WTC11 (cell line): ENCODE data around the gene BBOX1.

Experiments used
- NFYB ChIP-seq: sonication (generic); formaldehyde crosslinking; conservative IDR thresholded peaks from 2 replicates; pipeline ENCODE4 v1.8.0; 2022; ENCODE audit warnings: low read depth, missing genetic modification reagents
- NR1H2 ChIP-seq: sonication (generic); formaldehyde crosslinking; IDR thresholded peaks from 2 replicates; pipeline ENCODE4 v1.9.0; 2021; ENCODE audit warnings: mild to moderate bottlenecking, moderate library complexity, missing genetic modification reagents
- SMAD3 ChIP-seq: sonication (generic); formaldehyde crosslinking; IDR thresholded peaks from 2 replicates; pipeline ENCODE4 v1.8.0; 2022; ENCODE audit warnings: missing genetic modification reagents, mild to moderate bottlenecking, borderline replicate concordance
- TF ChIP-seq, protein P1 (sequence below): fragments of 200-600 bp; IDR thresholded peaks from 2 replicates; pipeline ENCODE4 v1.8.0; 2022; ENCODE audit warnings: antibody characterized with exemption
- TF ChIP-seq, protein P2 (sequence below): sonication (generic); formaldehyde crosslinking; IDR thresholded peaks from 2 replicates; pipeline ENCODE4 v1.8.0; 2022; ENCODE audit warnings: mild to moderate bottlenecking, missing genetic modification reagents
- TF ChIP-seq, protein P3 (sequence below): sonication (generic); formaldehyde crosslinking; IDR thresholded peaks from 2 replicates; pipeline ENCODE4 v1.8.0; 2022; ENCODE audit warnings: missing genetic modification reagents

DNA sequence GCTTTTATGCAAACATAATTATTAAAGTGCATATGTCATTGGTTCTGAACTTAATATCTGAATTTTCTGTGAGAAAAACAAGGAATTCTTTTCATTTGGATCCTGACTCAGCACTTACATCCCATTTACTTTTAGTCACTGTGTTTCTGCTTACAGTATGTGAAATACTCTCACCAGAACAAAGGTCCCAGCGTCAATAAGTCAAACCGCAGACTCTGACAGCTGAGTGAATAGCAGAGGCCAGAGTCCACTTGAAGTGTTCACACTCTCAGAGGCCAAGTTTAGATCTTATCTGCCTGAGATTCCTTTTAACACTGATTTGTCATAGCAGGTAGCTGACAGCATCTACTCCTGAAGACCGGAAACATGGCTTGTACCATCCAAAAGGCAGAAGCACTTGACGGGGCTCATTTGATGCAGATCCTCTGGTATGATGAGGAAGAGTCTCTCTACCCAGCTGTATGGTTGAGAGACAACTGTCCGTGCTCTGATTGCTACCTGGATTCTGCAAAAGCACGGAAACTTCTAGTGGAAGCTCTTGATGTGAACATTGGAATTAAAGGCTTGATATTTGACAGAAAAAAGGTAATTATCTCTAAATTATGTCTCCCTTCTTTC is 14.6 kb downstream of the BBOX1 start:
- TF ChIP-seq, protein P1, sequence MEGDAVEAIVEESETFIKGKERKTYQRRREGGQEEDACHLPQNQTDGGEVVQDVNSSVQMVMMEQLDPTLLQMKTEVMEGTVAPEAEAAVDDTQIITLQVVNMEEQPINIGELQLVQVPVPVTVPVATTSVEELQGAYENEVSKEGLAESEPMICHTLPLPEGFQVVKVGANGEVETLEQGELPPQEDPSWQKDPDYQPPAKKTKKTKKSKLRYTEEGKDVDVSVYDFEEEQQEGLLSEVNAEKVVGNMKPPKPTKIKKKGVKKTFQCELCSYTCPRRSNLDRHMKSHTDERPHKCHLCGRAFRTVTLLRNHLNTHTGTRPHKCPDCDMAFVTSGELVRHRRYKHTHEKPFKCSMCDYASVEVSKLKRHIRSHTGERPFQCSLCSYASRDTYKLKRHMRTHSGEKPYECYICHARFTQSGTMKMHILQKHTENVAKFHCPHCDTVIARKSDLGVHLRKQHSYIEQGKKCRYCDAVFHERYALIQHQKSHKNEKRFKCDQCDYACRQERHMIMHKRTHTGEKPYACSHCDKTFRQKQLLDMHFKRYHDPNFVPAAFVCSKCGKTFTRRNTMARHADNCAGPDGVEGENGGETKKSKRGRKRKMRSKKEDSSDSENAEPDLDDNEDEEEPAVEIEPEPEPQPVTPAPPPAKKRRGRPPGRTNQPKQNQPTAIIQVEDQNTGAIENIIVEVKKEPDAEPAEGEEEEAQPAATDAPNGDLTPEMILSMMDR, result no peak
- no peak for TF ChIP-seq NFYB (CRISPR knock-in tag)
- no peak for TF ChIP-seq SMAD3
- TF ChIP-seq, protein P2, sequence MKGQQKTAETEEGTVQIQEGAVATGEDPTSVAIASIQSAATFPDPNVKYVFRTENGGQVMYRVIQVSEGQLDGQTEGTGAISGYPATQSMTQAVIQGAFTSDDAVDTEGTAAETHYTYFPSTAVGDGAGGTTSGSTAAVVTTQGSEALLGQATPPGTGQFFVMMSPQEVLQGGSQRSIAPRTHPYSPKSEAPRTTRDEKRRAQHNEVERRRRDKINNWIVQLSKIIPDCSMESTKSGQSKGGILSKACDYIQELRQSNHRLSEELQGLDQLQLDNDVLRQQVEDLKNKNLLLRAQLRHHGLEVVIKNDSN (CRISPR knock-in tag), result no peak
- no peak for TF ChIP-seq NR1H2
- TF ChIP-seq, protein P3, sequence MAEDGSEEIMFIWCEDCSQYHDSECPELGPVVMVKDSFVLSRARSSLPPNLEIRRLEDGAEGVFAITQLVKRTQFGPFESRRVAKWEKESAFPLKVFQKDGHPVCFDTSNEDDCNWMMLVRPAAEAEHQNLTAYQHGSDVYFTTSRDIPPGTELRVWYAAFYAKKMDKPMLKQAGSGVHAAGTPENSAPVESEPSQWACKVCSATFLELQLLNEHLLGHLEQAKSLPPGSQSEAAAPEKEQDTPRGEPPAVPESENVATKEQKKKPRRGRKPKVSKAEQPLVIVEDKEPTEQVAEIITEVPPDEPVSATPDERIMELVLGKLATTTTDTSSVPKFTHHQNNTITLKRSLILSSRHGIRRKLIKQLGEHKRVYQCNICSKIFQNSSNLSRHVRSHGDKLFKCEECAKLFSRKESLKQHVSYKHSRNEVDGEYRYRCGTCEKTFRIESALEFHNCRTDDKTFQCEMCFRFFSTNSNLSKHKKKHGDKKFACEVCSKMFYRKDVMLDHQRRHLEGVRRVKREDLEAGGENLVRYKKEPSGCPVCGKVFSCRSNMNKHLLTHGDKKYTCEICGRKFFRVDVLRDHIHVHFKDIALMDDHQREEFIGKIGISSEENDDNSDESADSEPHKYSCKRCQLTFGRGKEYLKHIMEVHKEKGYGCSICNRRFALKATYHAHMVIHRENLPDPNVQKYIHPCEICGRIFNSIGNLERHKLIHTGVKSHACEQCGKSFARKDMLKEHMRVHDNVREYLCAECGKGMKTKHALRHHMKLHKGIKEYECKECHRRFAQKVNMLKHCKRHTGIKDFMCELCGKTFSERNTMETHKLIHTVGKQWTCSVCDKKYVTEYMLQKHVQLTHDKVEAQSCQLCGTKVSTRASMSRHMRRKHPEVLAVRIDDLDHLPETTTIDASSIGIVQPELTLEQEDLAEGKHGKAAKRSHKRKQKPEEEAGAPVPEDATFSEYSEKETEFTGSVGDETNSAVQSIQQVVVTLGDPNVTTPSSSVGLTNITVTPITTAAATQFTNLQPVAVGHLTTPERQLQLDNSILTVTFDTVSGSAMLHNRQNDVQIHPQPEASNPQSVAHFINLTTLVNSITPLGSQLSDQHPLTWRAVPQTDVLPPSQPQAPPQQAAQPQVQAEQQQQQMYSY, result no peak
